ENCODE data around the gene VANGL1. TPM values are rescaled to one million over a fixed set of nuclear protein-coding genes. Genes with fewer than 3 reads are reported as not detected.

The VANGL1 gene
- total and polyA plus RNA-seq, 2 of the 8 experiments (the other 6 are each of a cell fraction or from before 2014, with no cell fraction given), result 9.4 to 13.4 TPM

DNA sequence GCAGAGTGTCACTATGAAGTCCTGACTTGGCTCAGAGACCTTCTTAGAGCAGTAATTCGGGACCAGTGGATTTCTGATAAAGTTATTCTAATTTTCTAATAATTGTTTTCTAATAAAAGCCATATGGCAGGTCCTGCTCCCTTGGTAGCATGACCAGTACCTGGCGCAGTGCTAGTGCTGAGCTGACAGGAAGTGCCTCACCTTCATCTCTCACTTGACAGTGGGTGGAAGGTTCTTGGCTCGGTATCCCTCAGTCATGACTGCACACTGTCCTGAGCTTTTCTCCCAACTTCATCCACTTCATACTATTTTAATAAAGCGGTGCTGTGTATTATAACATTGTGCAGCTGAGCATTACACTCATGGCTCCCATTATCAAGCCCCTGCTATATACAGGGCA is 14.1 kb downstream of the VANGL1 start:
- Histone ChIP-seq H3K4me1 (replicated peaks in 1 of 4; ENCODE audit: control insufficient read depth in 3 of 4, insufficient read depth in 4 of 4, low read length in 3 of 4) (peaks cover 4 to 29% (median 20%) of the 10 kb centered on the region in 4 experiments), H4K20me1 (replicated peaks in 1 of 2; ENCODE audit: control insufficient read depth in 1 of 2, insufficient read depth in 2 of 2, low read length in 2 of 2) (peaks cover 2 to 4% of the 10 kb centered on the region in 2 experiments), H3K9ac (replicated peaks in 1 of 4; ENCODE audit: extremely low read depth in 1 of 4, low read depth in 3 of 4, low read length in 3 of 4) (no peak overlapping the region), H3K4ac (replicated peaks; ENCODE audit: insufficient read length, low read depth, low read length) (no peak overlapping the region), H4K5ac (ENCODE audit: insufficient read length, low read depth, low read length) (no peak overlapping the region), H4K91ac (replicated peaks; ENCODE audit: insufficient read length, low read length) (no peak overlapping the region), H3K23me2 (ENCODE audit: low read depth, low read length) (no peaks in the 10 kb centered on the region), H2BK12ac (ENCODE audit: low read depth, low read length) (no peak overlapping the region), H4K8ac (ENCODE audit: extremely low read depth, insufficient read depth, low read length) (no peak overlapping the region), H2BK5ac (ENCODE audit: low read depth, low read length) (no peak overlapping the region), H2BK120ac (replicated peaks; ENCODE audit: low read depth, low read length) (no peak overlapping the region), H2AK5ac (ENCODE audit: low read depth, low read length) (no peak overlapping the region), H3K56ac (replicated peaks; ENCODE audit: insufficient read length, low read depth, low read length) (no peak overlapping the region), H3K18ac (ENCODE audit: extremely low read depth, low read length) (no peak overlapping the region), H2BK20ac (ENCODE audit: low read length) (no peak overlapping the region), H3K27ac (ENCODE audit: low read depth, low read length) (no peak overlapping the region), H3K4me3 (ENCODE audit: extremely low read depth in 1 of 4, insufficient read depth in 2 of 4, low read depth in 3 of 4, low read length in 4 of 4) (no peak overlapping the region), H3K9me3 (ENCODE audit: insufficient read depth in 2 of 2, low read depth in 1 of 2, low read length in 1 of 2) (no peaks in the 10 kb centered on the region), H3K79me2 (ENCODE audit: control insufficient read depth in 1 of 2, insufficient read depth in 2 of 2, low read length in 2 of 2) (peaks cover 0 to 35% of the 10 kb centered on the region in 2 experiments; a peak in 2 of 4 replicates), H3K4me2 (ENCODE audit: insufficient read depth in 1 of 2, low read depth in 2 of 2, low read length in 2 of 2) (no peak overlapping the region), H3K36me3 (ENCODE audit: control insufficient read depth in 2 of 4, insufficient read depth in 4 of 4, low read length in 3 of 4) (peaks cover 0 to 13% (median 8%) of the 10 kb centered on the region in 4 experiments; a peak in 7 of 8 replicates), H3K79me1 (ENCODE audit: low read depth, low read length) (peaks cover 2% of the 10 kb centered on the region; the same call in 1 of the 2 replicates), H2AFZ (ENCODE audit: low read length) (no peak overlapping the region), H3K27me3 (replicated peaks in 1 of 4; ENCODE audit: control insufficient read depth in 3 of 4, extremely low read depth in 1 of 4, insufficient read depth in 3 of 4, low read length in 3 of 4) (no peaks in the 10 kb centered on the region), H3K23ac (ENCODE audit: insufficient read length) (no peak overlapping the region), H2BK15ac (ENCODE audit: low read length) (no peak overlapping the region), H3K14ac (ENCODE audit: insufficient read length) (no peak overlapping the region)
- TF ChIP-seq CHD2 (IDR thresholded peaks at IDR 0.05; ENCODE audit: low read length) (no peak), HDAC6 (IDR thresholded peaks at IDR 0.05; ENCODE audit: low read depth, low read length) (no peak), JUN (IDR thresholded peaks at IDR 0.05; ENCODE audit: low read depth, low read length) (no peak), RBBP5 (IDR thresholded peaks at IDR 0.05; ENCODE audit: borderline replicate concordance, low read depth, low read length) (no peak), FOSL1 (IDR thresholded peaks at IDR 0.05; ENCODE audit: insufficient read depth, low read depth, low read length) (no peak), RNF2 (IDR thresholded peaks at IDR 0.05; ENCODE audit: borderline replicate concordance, low read depth, low read length, missing control alignments, poor library complexity, severe bottlenecking) (no peak), GTF2F1 (IDR thresholded peaks at IDR 0.05; ENCODE audit: borderline replicate concordance, low read depth, low read length) (no peak), BRCA1 (IDR thresholded peaks at IDR 0.05; ENCODE audit: low read depth, low read length) (no peak), RFX5 (IDR thresholded peaks at IDR 0.05; ENCODE audit: borderline replicate concordance, low read depth, low read length) (no peak), BCL11A (IDR thresholded peaks at IDR 0.05; ENCODE audit: low read depth in 2 of 2, low read length in 2 of 2) (no peak), MAX (IDR thresholded peaks at IDR 0.05) (no peak)
- TF ChIP-seq, protein P1, sequence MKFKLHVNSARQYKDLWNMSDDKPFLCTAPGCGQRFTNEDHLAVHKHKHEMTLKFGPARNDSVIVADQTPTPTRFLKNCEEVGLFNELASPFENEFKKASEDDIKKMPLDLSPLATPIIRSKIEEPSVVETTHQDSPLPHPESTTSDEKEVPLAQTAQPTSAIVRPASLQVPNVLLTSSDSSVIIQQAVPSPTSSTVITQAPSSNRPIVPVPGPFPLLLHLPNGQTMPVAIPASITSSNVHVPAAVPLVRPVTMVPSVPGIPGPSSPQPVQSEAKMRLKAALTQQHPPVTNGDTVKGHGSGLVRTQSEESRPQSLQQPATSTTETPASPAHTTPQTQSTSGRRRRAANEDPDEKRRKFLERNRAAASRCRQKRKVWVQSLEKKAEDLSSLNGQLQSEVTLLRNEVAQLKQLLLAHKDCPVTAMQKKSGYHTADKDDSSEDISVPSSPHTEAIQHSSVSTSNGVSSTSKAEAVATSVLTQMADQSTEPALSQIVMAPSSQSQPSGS (IDR thresholded peaks at IDR 0.05; ENCODE audit: low read length), result no peak
- ChIA-PET CTCF (ENCODE audit: partially characterized antibody) (interaction anchor here (0.7 kb wide), 2 partner anchors 32 to 47 kb away, joined by 3 read pairs; no protein-coding TSS in a partner anchor), POLR2A (ENCODE audit: partially characterized antibody) (no interaction called here)
- no peak for FAIRE-seq
- 92% methylated on average over 4 of the region's 4 CpGs; no CpG with 5 or more reads in 1 of the 2 experiments for whole genome bisulfite sequencing, 2 experiments (ENCODE audit: extremely low coverage in 1 of 2, insufficient coverage in 1 of 2, insufficient read length in 1 of 2, insufficient replicate concordance in 2 of 2, low coverage in 1 of 2, low lambda C conversion rate in 2 of 2, missing lambda C conversion rate in 1 of 2)
- no peak for DNase-seq (ENCODE audit: low read depth in 1 of 2, low spot score in 2 of 2)

Data from H1 (cell line).